HUDEP-2 (cell line): Measurements from ENCODE around the gene ADRM1.

Source experiments
- DNase-seq, 76 experiments: peaks; one replicate each; lab custom pipeline; 2025; ENCODE audit not compliant: unreplicated experiment in 76 of 76; lab: John Stamatoyannopoulos, UW

ADRM1 gene, protein sequence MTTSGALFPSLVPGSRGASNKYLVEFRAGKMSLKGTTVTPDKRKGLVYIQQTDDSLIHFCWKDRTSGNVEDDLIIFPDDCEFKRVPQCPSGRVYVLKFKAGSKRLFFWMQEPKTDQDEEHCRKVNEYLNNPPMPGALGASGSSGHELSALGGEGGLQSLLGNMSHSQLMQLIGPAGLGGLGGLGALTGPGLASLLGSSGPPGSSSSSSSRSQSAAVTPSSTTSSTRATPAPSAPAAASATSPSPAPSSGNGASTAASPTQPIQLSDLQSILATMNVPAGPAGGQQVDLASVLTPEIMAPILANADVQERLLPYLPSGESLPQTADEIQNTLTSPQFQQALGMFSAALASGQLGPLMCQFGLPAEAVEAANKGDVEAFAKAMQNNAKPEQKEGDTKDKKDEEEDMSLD

DNA sequence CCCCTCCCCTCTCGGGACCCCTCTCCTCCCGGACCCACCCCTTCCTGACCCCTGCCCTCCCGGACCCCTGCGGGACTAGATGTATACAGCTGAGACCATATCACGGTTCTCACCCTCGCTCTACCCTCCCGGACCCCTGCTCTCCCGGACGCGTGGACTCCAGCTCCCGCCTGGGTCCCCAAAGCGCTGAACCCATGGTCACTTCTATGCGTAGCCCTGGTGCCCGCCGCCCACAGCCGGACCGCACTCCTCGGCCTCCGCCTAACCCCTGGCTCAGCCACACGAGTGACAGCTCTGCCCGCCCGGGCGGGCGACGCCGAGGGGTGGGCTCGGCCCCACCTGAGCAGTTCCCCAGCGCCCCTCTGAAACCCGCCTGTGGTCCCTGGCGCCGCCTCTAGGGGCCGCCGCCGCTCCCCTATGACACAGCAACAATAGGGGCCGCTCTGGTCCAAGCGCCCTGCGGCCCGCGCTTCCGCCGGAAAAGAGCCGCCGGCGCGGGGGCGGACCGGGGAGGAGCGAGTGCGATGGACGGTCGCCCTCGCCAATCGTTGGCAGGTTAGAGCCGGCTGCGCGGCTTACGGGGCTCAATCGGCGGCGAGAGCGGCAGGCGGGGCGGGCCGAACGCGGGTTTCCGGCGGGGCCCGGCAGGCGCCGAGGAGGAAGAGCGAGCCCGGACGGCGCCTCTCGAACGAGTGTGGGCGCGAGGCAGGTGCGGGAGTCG, at the start of gene ADRM1:
Gene ADRM1, plus strand, starts transcription at position 657 of the 721 bp plus-strand sequence. CDS start 572 bp downstream, outside the sequence.
- peak in 74 of 76 experiments; percentile 58 to 97 (median 92) for DNase-seq

DNA sequence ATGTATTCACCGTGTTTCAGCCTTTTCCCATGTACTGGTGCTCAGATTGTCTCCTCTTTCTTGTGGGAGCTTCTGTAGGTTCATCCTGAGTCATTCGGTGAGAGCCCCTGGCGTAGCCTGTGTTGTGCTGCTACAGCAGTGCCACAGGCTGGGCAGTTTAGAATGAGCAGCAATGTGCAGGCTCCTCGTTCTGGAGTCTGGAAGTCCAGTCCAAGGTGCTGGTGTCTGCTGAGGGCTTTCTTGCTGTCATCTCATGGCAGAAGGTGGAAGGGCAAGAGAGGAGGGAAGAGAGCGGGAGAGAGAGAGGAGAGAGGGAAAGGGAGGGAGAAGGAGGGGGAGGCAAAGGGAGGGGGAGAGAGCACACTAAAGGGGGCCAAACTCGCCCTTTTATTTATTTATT, 49.4 kb upstream of the ADRM1 start:
- no peak for DNase-seq

DNA sequence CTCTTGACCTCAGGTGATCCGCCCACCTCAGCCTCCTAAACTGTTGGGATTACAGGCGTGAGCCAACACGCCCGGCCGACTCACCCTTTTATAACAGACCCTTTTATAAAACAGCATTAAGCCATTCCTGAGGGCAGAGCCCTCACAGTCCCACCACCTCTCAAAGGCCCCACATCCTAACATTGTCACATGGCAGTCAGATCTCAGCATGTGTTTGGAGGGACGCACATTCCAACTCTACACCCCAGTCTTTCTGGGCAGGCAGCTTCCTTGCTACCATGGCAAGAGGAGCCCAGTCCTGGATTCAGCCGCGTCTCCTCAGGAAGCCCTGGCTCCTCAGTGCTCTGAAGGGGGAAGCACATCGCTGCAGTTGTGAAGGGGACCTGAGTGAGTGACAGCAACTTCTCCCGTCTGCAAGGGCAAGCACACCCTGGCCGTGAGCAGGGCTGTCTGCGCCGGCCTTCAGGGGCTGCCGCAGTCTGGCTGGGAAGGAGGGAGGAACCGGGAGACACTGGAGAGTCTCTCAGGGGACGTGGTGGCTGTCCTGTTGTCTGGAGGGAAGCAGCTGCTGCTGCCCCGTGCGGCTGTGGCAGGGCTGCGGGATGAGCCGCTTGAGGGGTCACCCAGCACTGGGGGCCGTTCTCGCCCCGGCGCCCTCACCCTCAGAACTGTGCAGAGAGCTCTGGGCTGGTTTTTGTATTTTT, 48.6 kb upstream of the ADRM1 start:
- no peak for DNase-seq

DNA sequence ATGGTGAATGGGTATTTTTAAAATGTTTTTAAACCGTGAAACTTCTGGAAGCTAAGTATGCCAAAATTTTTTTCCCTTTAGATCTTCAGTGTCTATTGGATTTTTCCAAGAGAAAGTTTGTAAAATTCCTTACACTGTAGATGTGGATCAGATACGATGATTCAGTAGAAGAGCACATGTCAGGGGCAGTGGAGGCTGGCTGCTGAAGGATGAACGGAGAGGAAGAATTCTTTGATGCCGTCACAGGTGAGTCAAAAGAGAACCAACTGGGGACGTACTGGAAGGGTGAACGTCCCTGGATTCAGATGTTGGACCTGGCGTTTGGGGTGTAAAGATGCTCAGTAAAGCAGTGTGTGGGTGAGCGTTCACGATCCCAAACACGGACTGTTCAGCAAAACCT, 46.8 kb upstream of the ADRM1 start:
- DNase-seq: no peak

DNA sequence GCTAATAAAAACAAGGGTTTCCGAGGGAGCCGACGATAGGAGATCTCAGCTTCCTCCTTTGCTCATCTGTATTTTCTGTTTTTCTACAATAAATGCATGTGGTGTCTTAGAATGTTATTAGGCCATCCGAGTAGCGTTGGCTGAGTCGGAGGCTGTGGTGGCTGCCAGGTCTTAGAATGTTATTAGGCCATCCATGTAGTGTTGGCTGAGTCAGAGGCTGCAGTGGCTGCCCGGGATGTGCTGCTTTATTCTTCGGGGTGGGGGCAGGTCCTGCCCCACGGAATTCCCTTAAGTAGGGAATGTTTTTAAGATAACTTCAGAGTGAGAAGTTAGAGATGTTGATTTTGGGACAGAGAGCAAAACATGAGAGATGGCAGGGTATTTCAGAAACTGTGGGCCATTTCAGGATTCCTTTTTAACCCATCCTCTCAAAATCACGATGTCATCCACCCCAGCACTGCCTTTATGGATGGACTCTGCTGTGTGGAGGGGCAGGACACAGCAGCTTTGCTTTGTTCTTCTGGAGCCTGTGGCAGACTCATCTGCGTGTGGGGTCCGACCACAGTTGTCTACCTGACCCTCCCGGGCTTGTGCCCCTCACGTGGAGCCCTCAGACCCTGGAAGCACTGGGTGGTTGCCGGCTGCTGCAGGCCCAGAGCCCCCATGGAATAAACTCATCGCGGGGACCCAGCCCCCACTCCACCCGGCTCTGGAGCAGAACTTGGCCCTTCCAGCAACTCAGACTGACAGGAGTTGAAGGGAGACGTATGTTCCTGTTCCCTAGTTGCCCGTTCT, 44.1 kb upstream of the ADRM1 start:
- no peak for DNase-seq

DNA sequence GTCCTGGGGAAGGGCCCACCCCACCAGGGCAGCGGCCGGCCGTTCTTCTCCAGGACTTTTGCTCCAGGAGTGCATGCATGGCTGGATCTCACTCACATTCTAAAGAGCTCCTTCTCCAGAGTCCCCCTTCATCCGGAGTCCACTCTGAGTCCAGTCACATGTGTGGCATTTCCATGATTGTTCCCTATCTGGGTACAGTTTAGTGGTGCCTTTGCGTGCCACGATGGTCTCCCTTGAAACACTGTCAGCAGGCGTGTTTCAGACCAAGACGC, 43.6 kb upstream of the ADRM1 start:
- no peak for DNase-seq

DNA sequence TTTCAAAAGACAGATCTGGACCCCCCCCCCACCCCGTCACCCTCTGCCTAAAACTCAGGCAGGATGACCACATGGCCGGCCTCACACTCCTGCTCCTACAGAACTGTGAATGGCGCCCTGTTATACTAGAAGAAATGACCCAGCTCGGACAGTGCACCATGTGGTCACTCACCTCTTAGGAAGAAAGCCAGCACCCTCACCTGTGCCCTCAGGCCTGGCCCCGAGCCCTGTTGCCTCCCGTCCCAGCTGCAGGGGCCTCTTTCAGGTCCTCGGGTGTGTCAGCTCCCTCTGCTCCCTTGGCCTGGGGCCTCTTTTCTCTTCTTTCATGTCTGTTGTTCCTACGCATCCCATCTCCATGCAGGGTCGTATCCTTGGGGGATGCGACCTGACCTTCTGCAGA, 40.7 kb upstream of the ADRM1 start:
- no peak for DNase-seq

DNA sequence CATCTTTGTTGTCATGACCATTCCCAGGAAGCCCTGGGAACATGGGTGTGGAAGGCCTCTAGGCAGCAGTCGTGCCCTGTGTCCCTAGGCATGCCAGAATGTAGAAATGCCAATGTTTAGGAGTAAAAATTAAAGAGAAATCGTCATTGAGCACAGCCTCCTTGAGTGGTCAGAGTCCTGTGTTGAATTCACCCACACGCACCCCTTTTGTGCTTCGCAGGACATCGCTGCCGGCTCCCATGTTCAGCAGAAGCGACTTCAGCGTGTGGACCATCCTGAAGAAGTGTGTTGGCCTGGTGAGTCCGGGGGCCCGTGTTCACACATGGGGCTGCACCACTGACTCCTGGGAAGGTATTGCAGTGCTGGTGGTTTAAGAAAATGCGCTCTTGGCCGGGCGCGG, 39.4 kb upstream of the ADRM1 start:
- no peak for DNase-seq

DNA sequence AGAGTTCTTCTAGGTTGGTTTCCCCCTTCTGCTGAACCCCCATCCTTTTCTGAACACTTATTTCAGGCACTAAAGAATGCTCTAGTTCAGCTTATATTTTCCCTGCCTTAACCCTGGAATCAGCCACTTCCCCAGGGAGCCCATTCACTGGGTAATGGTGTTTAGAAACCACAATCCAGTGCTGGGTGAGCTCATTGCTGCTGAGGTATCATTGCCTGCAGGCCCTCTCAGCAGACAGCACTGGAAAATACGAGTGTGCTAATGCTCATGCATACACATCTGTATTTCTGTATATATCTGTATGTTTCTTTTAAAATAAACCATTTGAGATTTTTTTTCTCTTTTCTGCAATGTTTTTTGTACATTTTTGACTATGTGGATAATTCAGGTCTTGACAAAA, 37.4 kb upstream of the ADRM1 start:
- no peak for DNase-seq

DNA sequence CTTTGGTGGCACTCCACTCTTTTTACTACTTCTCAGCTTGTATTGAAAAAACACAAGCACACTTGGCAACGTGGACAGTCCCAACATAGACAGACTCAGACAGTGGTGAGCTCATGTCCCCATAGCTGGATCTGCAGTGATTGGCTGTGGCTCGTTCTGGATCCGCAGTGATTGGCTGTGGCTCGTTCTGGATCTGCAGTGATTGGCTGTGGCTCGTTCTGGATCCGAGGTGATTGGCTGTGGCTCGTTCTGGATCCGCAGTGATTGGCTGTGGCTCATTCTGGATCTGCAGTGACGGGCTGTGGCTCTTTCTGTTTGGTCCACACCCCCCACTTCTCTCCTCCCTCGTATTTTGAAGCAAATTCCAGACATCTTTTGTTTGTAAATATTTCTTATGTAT, 36.5 kb upstream of the ADRM1 start:
- DNase-seq: peak in 2 of 76 experiments; percentile 8 to 18

DNA sequence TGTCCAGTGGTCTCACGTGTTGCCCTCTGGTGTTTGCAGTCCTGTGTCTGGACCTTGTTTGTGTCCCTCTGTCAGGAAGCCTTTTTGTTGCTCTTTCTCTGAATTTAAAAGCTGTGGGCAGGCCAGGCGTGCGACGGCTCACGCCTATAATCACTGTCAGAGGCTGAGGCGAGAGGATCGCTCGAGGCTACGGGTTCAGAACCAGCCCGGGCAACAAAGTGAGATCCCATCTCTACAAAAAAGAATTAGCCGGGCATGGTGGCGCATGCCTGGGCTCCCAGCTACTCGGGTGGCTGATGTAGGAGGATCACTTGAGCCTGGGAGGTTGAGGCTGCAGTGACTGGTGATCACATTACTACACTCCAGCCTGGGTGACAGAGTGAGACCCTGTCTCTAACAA, 35.9 kb upstream of the ADRM1 start:
- DNase-seq: no peak

DNA sequence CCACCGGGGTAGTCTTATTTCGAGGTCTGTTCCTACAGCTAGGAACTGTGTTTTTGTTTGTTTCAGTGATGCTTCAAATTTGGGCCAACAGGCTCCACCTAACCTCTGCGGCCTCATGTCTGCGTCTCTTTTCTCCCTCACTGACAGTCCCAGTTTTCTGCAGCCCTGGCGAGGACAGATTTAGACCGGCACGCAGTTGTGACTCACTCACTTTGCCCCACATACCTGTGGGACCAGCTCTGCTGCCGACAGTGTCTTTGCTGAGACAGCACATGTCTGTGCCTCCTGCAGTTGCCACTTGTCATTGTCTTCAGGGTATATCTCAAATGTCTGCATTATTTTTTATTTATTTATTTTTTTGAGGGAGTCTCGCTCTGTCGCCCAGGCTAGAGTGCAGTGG, 35.3 kb upstream of the ADRM1 start:
- no peak for DNase-seq

DNA sequence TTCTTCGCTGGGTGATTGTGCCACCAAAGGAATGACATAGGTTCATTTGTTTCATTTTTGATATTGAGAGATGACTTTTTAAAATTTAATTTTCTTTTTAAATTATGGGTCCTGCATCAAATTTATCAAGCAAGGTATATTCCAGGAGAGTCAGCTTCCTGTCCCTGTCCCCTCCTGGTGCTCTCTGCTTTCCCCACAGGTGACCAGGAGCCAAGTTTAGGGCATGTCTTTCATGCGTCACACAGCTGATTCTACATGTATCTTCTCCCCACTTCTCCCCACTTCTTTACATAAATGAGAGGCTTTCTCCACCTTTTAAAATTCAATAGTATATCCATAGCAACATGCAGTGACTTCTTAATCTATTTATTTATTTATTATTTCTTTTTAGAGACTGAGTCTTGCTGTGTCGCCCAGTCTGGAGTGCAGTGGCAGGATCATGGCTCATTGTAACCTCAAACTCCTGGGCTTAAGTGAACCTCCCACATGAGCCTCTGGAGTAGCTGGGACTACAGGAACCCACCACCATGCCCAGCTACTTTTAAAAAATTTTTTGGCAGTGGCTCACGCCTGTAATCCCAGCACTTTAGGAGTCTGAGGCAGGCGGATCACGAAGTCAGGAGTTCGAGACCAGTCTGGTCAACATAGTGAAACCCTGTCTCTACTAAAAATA, 34.4 kb upstream of the ADRM1 start:
- no peak for DNase-seq

DNA sequence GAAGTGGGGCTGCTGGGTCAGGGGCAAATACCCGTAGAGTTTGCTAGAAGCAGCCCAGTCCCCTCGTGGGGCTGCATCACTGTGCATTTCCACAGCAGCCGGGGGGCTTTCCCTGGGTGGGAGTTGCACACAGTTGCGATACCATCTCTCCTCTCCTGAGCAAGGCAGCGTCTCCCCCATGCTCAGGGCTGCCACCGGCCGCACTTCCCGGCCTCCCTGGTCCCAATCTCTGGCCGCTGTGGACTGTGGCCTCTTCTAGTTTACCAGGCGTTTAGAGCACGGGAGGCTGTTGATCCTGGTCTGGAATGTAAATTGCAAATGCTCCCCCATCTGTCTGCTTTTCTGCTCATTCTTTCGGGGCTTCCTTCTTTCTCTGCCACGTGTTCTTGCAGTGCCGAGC, 33.4 kb upstream of the ADRM1 start:
- DNase-seq: no peak

DNA sequence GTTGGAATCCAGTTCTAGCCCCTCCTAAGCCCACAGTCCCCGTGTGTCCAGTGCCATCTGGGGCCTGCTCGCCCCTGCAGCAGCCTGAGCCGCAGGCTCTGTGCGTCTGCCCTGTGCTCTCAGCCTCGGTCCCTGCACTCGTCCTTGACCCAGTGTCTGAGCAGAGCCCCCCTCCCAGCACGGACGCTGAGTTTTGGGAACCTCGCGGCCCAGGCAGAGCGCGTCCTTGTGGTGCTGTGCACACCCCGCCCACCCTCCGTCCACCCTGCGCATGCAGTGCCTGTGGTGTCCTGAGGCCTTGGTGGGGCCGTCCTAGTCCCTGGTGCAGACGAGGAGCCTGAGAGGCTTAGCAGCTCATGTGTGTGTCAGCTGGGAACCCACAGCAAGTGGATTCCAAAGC, 32.9 kb upstream of the ADRM1 start:
- no peak for DNase-seq

DNA sequence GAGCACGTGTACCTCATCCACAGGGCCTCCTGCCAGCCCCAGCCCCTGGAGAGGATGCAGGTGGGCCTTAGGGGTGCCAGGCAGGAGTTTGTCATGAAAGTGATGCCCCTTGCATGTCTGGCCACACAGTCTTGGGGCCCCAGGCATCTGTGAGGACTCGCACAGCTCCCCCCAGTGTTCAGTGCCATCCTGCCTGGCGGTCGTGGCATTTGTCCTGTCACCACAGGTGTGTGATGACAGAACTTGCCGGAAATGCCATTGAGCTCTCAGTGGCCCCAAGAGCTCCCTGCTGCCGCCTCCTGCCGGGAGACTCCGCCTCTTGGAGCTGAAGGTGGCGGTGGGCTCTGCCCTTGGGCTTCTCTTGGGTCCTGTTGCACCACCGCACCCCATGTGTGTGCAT, 30.6 kb upstream of the ADRM1 start:
- no peak for DNase-seq

DNA sequence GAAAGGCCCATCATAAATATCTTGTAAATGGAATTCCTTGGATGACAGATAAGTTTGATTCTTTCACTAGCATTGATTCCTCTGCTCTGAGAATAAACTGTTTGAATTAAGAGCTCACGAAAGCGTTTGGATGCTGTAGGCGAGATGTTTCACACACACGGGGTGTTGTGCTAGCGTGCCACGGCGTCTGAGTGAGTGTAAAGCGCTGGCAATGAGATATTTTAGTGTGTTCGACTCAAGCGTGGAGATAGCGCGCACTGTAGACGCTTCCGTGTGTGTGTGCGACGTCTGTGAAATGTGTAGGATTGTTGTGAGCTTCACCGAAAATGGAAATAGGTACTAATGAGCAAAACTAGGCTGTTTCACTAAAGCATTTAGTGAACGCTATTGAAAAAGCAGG, 29.4 kb upstream of the ADRM1 start:
- no peak for DNase-seq

DNA sequence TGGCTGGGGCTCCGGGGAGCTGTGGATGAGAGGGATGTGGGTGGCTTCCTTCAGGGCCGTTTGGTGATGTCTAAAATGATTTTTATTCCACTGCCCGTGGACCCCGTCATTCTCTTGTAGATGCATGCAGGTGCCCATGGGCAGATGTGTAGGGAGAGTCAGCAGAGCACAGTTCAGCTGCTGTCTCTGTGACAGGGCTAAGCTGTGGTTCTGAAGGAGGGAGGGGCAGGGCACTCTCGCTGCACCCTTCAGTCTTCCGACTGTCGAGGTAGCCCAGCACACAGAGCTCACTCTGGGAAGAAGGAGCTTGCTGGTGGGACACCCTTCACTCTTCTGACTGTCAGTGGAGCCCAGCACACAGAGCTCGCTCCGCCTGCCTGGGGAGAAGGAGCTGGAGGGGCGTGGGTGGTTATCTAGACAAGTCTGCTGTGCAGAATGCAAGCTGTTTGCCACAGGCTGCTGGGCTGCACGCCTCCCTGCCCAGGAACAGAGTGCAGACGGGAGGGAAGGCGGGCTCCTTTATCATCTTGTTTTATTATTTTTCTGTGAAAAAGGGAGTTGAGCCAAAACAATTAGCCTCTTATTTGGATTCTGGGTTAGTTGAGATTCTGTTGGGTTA, 28.4 kb upstream of the ADRM1 start:
- peak; percentile 12 to 95 (median 80) for DNase-seq

DNA sequence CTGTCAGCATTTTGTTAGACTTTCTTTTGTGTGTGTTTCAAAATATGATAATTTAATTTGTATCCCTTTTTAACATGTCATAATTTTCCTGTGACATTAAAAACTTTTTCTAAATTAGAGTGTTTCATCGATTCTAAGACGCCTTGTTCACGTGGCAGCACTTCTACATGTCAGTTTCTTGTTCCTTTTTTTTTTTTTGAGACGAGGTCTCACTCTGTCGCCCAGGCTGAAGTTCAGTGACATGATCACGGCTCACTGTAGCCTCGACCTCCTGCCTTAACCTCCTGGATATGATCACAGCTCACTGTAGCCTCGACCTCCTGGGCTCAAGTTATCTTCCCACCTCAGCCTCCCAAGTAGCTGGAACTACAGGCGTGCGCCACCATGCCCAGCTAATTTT, 27.6 kb upstream of the ADRM1 start:
- DNase-seq: no peak

DNA sequence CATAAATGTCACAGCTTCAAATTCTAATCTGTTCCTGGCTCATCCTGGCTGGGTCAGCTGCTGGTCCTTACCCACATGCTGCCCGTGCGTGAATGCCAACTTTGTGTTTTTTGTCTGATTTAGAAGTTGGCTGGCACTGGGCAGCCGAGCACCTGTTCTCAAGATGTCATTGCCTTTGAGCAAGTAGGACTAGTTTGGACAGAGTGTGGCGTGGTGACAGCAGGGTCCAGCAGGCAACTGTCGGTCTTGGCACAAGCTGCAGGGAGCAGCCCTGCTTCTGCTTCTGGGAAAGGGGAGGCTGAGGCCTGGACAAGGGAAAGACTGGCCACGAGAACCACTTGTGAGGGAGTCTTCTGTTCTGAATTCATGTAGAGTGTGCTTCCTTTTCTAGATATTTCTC, 26.4 kb upstream of the ADRM1 start:
- DNase-seq: no peak
